Measurements from ENCODE around the gene LRRC75A. TPM values are rescaled to one million over a fixed set of nuclear protein-coding genes. Genes with fewer than 3 reads are reported as not detected.
A peak's percentile ranks its signal among the peaks of the same experiment; 100 is the strongest.

LRRC75A gene
- total and polyA plus RNA-seq, 2 of the 13 experiments (the other 11 are each of a cell fraction or from before 2014, with no cell fraction given), result 0.03 TPM; not detected in 1

GRCh38 chr17:16438557-16439302 is 53.3 kb downstream of the LRRC75A start (continued):
- TF ChIP-seq PHF20 (CRISPR knock-in tag; IDR thresholded peaks at IDR 0.05) (no peak), NR2F1 (CRISPR knock-in tag; IDR thresholded peaks at IDR 0.05) (peak; percentile 50 to 67; a peak in 2 of 4 replicates), WIZ (CRISPR knock-in tag; IDR thresholded peaks at IDR 0.05) (no peak), NR3C1 (CRISPR knock-in tag; IDR thresholded peaks at IDR 0.05) (no peak), SIX4 (CRISPR knock-in tag; IDR thresholded peaks at IDR 0.05) (no peak), SSRP1 (CRISPR knock-in tag; IDR thresholded peaks at IDR 0.05) (no peak), TBX3 (IDR thresholded peaks at IDR 0.05; ENCODE audit: borderline replicate concordance) (peak; percentile 87), JDP2 (CRISPR knock-in tag; IDR thresholded peaks at IDR 0.05; ENCODE audit: borderline replicate concordance) (no peak), ZNF564 (CRISPR knock-in tag; IDR thresholded peaks at IDR 0.05) (peak; percentile 74; the same call in 1 of the 2 replicates)

DNA sequence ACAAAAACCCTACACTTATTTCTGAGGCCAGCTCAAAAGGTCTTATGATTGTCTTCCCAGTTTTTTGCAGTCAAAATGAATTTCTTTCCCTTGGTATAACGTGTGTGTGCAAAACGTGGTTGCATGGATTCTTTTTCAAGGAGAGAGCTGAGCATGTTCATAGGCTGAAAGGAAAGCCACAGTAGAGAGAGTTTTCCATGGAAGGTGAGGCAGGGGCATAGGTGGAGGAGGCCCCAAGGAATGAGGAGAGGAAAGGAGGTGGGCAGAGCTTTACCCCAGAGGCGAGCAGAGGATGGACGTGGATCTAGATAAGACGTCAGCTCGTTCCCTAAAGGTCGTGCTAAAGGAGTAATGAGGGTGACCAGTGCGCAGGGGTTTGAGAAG is 53.8 kb downstream of the LRRC75A start:
- peak overlapping the region in 2 of 3 experiments; percentile 39 to 58; a peak in 4 of 6 replicates for H3K4me3 ChIP-seq (replicated peaks in 1 of 3; ENCODE audit: insufficient read depth in 1 of 3, low read depth in 2 of 3, low read length in 3 of 3)
- peaks cover 72% of the 10 kb centered on the region for H3K4me1 ChIP-seq (ENCODE audit: insufficient read depth, low read length)
- WGBS (ENCODE audit: low lambda C conversion rate), result 24% methylated on average over 8 of the region's 8 CpGs
- ChIA-PET CTCF (ENCODE audit: low intra/inter-chr PET ratio, low total read pairs) (no interaction called here), POLR2A (interaction anchor here (0.6 to 10.1 kb wide), 45 partner anchors 9 to 1398 kb away, joined by 3 to 159 read pairs (median 6); partner anchors contain the start of genes CENPV, NCOR1, PIGL and SREBF1)
- H3K27ac ChIP-seq (ENCODE audit: extremely low read length, insufficient read depth, low read length), result peak overlapping the region; percentile 93
- peak overlapping the region; percentile 73 for H3K9ac ChIP-seq (ENCODE audit: insufficient read depth, low read depth, low read length)
- intact Hi-C loops (cut with micrococcal nuclease; ENCODE audit: unreplicated experiment), result no loop called here
- H3K4me2 ChIP-seq (ENCODE audit: low read depth, low read length), result peak overlapping the region; percentile 80
- ATAC-seq, result no peak
- TSS peak; percentile 98 for BruUV-seq (replicated peaks)
- H3K27me3 ChIP-seq (ENCODE audit: control insufficient read depth in 1 of 2, insufficient read depth in 2 of 2, low read length in 2 of 2), result no peaks in the 10 kb centered on the region; a peak in 1 of 5 replicates
- peaks cover 39% of the 10 kb centered on the region for H3K79me2 ChIP-seq (ENCODE audit: insufficient read depth, low read length)
- H3K36me3 ChIP-seq (replicated peaks in 1 of 2; ENCODE audit: control insufficient read depth in 1 of 2, insufficient read depth in 2 of 2, low read length in 2 of 2), result peaks cover 15 to 33% of the 10 kb centered on the region in 2 experiments
- FAIRE-seq, result no peak
- no peak overlapping the region for H2AFZ ChIP-seq (ENCODE audit: low read length)
- peaks cover 37% of the 10 kb centered on the region for H4K20me1 ChIP-seq (ENCODE audit: insufficient read depth, low read length)
- in situ Hi-C loops (cut with HindIII; ENCODE audit: extremely low pct_ligation_motif_present, low pct_unique_long_range_greater_than_20kb), result no loop called here
- DNase-seq (ENCODE audit: low spot score), result no peak
- no peaks in the 10 kb centered on the region for H3K9me3 ChIP-seq (ENCODE audit: low read length)
- TF ChIP-seq DNMT3B (CRISPR knock-in tag; conservative IDR thresholded peaks at IDR 0.05), result no peak
- TF ChIP-seq, protein P1, sequence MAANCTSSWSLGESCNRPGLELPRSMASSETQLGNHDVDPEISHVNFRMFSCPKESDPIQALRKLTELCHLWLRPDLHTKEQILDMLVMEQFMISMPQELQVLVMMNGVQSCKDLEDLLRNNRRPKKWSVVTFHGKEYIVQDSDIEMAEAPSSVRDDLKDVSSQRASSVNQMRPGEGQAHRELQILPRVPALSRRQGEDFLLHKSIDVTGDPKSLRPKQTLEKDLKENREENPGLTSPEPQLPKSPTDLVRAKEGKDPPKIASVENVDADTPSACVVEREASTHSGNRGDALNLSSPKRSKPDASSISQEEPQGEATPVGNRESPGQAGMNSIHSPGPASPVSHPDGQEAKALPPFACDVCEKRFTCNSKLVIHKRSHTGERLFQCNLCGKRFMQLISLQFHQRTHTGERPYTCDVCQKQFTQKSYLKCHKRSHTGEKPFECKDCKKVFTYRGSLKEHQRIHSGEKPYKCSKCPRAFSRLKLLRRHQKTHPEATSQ (CRISPR knock-in tag; IDR thresholded peaks at IDR 0.05; ENCODE audit: borderline replicate concordance), result no peak
- TF ChIP-seq ZSCAN22 (CRISPR knock-in tag; IDR thresholded peaks at IDR 0.05), result 0 out of 2 replicates have a peak, but pooled peaks have one; percentile 11
- 0 out of 2 replicates have a peak, but pooled peaks have one; percentile 78 for TF ChIP-seq BRD4 (CRISPR knock-in tag; IDR thresholded peaks at IDR 0.05)
- TF ChIP-seq ZNF572 (CRISPR knock-in tag; IDR thresholded peaks at IDR 0.05), result 0 out of 2 replicates have a peak, but pooled peaks have one; percentile 30
- TF ChIP-seq, protein P2, sequence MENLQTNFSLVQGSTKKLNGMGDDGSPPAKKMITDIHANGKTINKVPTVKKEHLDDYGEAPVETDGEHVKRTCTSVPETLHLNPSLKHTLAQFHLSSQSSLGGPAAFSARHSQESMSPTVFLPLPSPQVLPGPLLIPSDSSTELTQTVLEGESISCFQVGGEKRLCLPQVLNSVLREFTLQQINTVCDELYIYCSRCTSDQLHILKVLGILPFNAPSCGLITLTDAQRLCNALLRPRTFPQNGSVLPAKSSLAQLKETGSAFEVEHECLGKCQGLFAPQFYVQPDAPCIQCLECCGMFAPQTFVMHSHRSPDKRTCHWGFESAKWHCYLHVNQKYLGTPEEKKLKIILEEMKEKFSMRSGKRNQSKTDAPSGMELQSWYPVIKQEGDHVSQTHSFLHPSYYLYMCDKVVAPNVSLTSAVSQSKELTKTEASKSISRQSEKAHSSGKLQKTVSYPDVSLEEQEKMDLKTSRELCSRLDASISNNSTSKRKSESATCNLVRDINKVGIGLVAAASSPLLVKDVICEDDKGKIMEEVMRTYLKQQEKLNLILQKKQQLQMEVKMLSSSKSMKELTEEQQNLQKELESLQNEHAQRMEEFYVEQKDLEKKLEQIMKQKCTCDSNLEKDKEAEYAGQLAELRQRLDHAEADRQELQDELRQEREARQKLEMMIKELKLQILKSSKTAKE (CRISPR knock-in tag; IDR thresholded peaks at IDR 0.05; ENCODE audit: borderline replicate concordance), result no peak
- TF ChIP-seq MEIS2 (CRISPR knock-in tag; IDR thresholded peaks at IDR 0.05), result no peak
- 0 out of 2 replicates have a peak, but pooled peaks have one; percentile 14 for TF ChIP-seq TOPORS (CRISPR knock-in tag; IDR thresholded peaks at IDR 0.05)
- no peak for TF ChIP-seq NBN (conservative IDR thresholded peaks at IDR 0.05)
- TF ChIP-seq NFKB2 (CRISPR knock-in tag; IDR thresholded peaks at IDR 0.05; ENCODE audit: borderline replicate concordance), result no peak
- TF ChIP-seq ZMAT3 (CRISPR knock-in tag; conservative IDR thresholded peaks at IDR 0.05), result no peak
- peak; percentile 56 for TF ChIP-seq POLR2AphosphoS5 (IDR thresholded peaks at IDR 0.05; ENCODE audit: low read depth, low read length)
